ENCODE results near the gene CLCN5.

DNA sequence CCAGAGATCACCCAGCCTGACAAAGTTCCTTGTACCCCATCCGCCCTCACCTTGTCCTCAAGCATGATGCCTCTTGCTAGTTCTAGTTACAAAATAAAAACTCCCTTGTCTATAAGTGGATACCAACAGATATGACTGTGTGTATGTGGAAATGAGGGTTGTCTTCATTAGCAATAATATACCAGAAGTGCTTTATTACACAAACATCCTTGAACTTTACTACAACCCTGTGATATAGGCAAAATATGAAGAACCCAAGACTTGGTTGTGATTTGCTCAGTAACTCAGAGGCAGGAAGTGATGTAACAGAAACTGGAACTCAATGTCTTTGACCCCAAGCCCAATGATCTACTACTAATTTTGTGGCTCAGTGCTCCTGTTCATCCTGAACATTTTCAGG, 180.8 kb downstream of the CLCN5 start:
- TF ChIP-seq TAF1 (IDR thresholded peaks at IDR 0.05; ENCODE audit: borderline replicate concordance, insufficient read depth, low read length) (no peak), POLR2AphosphoS5 (IDR thresholded peaks at IDR 0.05; ENCODE audit: low read depth, low read length) (no peak), SIN3A (IDR thresholded peaks at IDR 0.05; ENCODE audit: borderline replicate concordance, insufficient read depth, low read length) (no peak)
- TF ChIP-seq, protein P1, sequence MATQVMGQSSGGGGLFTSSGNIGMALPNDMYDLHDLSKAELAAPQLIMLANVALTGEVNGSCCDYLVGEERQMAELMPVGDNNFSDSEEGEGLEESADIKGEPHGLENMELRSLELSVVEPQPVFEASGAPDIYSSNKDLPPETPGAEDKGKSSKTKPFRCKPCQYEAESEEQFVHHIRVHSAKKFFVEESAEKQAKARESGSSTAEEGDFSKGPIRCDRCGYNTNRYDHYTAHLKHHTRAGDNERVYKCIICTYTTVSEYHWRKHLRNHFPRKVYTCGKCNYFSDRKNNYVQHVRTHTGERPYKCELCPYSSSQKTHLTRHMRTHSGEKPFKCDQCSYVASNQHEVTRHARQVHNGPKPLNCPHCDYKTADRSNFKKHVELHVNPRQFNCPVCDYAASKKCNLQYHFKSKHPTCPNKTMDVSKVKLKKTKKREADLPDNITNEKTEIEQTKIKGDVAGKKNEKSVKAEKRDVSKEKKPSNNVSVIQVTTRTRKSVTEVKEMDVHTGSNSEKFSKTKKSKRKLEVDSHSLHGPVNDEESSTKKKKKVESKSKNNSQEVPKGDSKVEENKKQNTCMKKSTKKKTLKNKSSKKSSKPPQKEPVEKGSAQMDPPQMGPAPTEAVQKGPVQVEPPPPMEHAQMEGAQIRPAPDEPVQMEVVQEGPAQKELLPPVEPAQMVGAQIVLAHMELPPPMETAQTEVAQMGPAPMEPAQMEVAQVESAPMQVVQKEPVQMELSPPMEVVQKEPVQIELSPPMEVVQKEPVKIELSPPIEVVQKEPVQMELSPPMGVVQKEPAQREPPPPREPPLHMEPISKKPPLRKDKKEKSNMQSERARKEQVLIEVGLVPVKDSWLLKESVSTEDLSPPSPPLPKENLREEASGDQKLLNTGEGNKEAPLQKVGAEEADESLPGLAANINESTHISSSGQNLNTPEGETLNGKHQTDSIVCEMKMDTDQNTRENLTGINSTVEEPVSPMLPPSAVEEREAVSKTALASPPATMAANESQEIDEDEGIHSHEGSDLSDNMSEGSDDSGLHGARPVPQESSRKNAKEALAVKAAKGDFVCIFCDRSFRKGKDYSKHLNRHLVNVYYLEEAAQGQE (IDR thresholded peaks at IDR 0.05; ENCODE audit: insufficient read depth in 1 of 2, low read depth in 2 of 2, low read length in 2 of 2), result no peak
